ENCODE measurements around the gene SETD5.

The SETD5 gene

DNA sequence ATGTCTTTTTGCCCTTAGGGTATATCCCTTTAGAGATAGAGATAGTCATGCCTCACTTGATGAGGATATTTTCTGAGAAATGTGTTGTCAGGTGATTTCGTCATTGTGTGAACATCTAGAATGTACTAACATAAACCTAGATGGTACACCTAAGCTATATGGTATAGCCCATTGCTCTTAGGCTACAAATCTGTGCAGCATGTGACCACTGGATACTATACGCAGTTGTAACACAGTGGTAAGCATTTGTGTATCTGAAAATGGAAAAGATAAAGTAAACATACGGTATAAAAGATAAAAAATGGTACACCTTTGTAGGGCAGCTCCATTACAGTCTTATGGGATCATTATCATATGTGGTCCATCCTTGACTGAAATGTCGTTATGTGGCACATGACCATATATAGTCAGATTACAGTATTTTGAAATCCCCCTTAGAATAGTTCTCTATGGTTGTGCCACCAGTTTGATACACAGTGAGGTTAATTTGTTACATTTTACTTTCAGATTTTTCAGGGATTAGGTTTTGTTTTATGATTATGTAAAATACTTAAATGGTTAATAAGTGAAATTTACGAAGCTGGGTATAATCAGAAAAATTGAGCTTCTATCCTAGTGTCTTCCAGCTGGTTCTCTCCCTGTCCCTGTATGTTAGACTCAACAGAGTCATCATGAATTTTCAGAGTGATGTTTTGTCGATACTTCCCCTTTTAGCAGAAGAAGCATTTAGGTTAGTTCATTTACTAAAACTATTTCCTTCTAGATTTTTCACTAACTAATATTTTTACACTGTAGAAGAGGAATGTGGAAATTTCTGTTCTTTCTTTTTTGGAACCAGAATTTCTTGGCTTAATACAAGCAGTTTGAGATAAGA is 12.8 kb downstream of the SETD5 start:
- Histone ChIP-seq H3K27ac (no peak overlapping the region), H3K9me3 (ENCODE audit: low read depth, low read length) (no peaks in the 10 kb centered on the region; the same call in 1 of the 2 replicates), H3K9ac (ENCODE audit: insufficient read length) (no peak overlapping the region), H3K4me3 (no peak overlapping the region), H3K36me3 (ENCODE audit: insufficient read depth, low read length) (peaks cover 7% of the 10 kb centered on the region)
- TF ChIP-seq EZH2 (IDR thresholded peaks at IDR 0.05) (no peak), POLR2AphosphoS5 (IDR thresholded peaks at IDR 0.05; ENCODE audit: borderline replicate concordance, low read depth, low read length) (no peak), FOXP2 (optimal IDR thresholded peaks at IDR 0.05; ENCODE audit: control extremely low read depth, extremely low read length, insufficient read depth) (no peak)
- no peak for DNase-seq (ENCODE audit: low read depth, low spot score)

GRCh38 chr3:9411302-9411701 is 13.9 kb downstream of the SETD5 start:
- no peak overlapping the region for H3K9ac ChIP-seq (ENCODE audit: insufficient read length)
- peaks cover 7% of the 10 kb centered on the region for H3K36me3 ChIP-seq (ENCODE audit: insufficient read depth, low read length)
- H3K4me3 ChIP-seq = no peak overlapping the region
- H3K9me3 ChIP-seq (ENCODE audit: low read depth, low read length) = no peaks in the 10 kb centered on the region; the same call in 1 of the 2 replicates
- H3K27ac ChIP-seq = no peak overlapping the region
- TF ChIP-seq POLR2AphosphoS5 (IDR thresholded peaks at IDR 0.05; ENCODE audit: borderline replicate concordance, low read depth, low read length) = no peak
- TF ChIP-seq FOXP2 (optimal IDR thresholded peaks at IDR 0.05; ENCODE audit: control extremely low read depth, extremely low read length, insufficient read depth) = no peak
- no peak for TF ChIP-seq EZH2 (IDR thresholded peaks at IDR 0.05)
- DNase-seq (ENCODE audit: low read depth, low spot score) = no peak

DNA sequence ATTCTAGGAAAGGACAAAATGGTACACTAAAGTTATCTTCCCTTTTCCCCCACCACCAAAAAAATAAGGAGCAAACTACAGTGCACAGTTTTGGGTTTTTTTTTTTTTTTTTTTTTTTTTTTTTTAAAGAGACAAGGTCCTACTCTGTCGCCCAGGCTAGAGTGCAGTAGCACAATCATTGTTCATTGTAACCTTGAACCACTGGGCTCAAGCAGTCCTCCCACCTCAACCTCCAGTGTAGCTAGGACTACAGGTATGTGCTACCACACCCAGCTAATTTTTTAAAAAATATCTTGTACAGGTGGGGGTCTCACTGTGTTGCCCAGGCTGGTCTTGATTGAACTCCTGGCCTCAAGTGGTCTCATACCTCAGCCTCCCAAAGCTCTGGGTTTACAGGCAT is 14.9 kb downstream of the SETD5 start:
- Histone ChIP-seq H3K9me3 (ENCODE audit: low read depth, low read length) (no peaks in the 10 kb centered on the region; the same call in 1 of the 2 replicates), H3K4me3 (no peak overlapping the region), H3K27ac (no peak overlapping the region), H3K36me3 (ENCODE audit: insufficient read depth, low read length) (peaks cover 7% of the 10 kb centered on the region), H3K9ac (ENCODE audit: insufficient read length) (no peak overlapping the region)
- DNase-seq (ENCODE audit: low read depth, low spot score) = no peak
- no peak for TF ChIP-seq EZH2 (IDR thresholded peaks at IDR 0.05)
- TF ChIP-seq FOXP2 (optimal IDR thresholded peaks at IDR 0.05; ENCODE audit: control extremely low read depth, extremely low read length, insufficient read depth) = no peak
- no peak for TF ChIP-seq POLR2AphosphoS5 (IDR thresholded peaks at IDR 0.05; ENCODE audit: borderline replicate concordance, low read depth, low read length)

GRCh38 chr3:9414826-9415225 is 17.4 kb downstream of the SETD5 start:
- Histone ChIP-seq H3K9ac (ENCODE audit: insufficient read length) (no peak overlapping the region), H3K9me3 (ENCODE audit: low read depth, low read length) (no peaks in the 10 kb centered on the region; the same call in 1 of the 2 replicates), H3K36me3 (ENCODE audit: insufficient read depth, low read length) (peaks cover 5% of the 10 kb centered on the region; the same call in 1 of the 2 replicates), H3K4me3 (no peak overlapping the region), H3K27ac (no peak overlapping the region; the same call in 1 of the 2 replicates)
- TF ChIP-seq EZH2 (IDR thresholded peaks at IDR 0.05) = no peak
- no peak for TF ChIP-seq POLR2AphosphoS5 (IDR thresholded peaks at IDR 0.05; ENCODE audit: borderline replicate concordance, low read depth, low read length)
- no peak for TF ChIP-seq FOXP2 (optimal IDR thresholded peaks at IDR 0.05; ENCODE audit: control extremely low read depth, extremely low read length, insufficient read depth)
- no peak for DNase-seq (ENCODE audit: low read depth, low spot score)

GRCh38 chr3:9415485-9416138 is 18.2 kb downstream of the SETD5 start:
- Histone ChIP-seq H3K36me3 (ENCODE audit: insufficient read depth, low read length) (no peaks in the 10 kb centered on the region; the same call in 1 of the 2 replicates), H3K9me3 (ENCODE audit: low read depth, low read length) (no peaks in the 10 kb centered on the region), H3K27ac (peak overlapping the region; percentile 50; the same call in 1 of the 2 replicates), H3K4me3 (no peak overlapping the region), H3K9ac (ENCODE audit: insufficient read length) (no peak overlapping the region)
- no peak for DNase-seq (ENCODE audit: low read depth, low spot score)
- TF ChIP-seq FOXP2 (optimal IDR thresholded peaks at IDR 0.05; ENCODE audit: control extremely low read depth, extremely low read length, insufficient read depth) (no peak), EZH2 (IDR thresholded peaks at IDR 0.05) (no peak), POLR2AphosphoS5 (IDR thresholded peaks at IDR 0.05; ENCODE audit: borderline replicate concordance, low read depth, low read length) (no peak)

DNA sequence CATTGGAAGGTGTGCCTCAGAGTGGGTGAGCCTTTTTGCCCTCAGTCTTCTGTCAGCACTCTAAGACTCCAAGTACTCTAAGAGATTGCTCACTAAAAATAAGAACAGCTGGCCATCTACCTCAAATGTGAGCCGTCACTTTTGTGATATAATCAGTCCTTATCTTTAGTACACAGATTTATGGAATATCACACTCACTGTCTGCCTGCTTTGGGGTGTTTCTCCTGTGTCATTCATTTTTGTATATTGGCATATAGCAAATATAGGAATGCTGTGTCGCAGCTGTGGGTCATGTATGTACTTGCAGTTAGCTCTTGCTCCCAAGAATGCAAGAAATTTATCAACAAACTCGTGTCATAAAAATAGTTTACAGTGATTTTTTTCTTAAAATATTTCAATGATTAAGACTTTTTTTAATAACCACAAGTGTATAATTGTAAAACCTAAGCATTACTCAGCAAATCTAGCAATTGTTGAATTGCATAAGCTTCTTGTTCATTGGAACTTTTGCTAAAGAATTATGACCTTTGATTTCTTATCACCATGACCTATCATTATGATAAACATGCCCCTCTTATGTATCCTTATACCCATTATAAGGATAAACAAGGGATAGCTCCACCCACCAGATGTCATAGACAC is 18.8 kb downstream of the SETD5 start:
- DNase-seq (ENCODE audit: low read depth, low spot score) = no peak
- TF ChIP-seq POLR2AphosphoS5 (IDR thresholded peaks at IDR 0.05; ENCODE audit: borderline replicate concordance, low read depth, low read length) (no peak), FOXP2 (optimal IDR thresholded peaks at IDR 0.05; ENCODE audit: control extremely low read depth, extremely low read length, insufficient read depth) (no peak), EZH2 (IDR thresholded peaks at IDR 0.05) (no peak)
- H3K36me3 ChIP-seq (ENCODE audit: insufficient read depth, low read length) = no peaks in the 10 kb centered on the region; the same call in 1 of the 2 replicates
- H3K4me3 ChIP-seq = no peak overlapping the region
- peak overlapping the region; percentile 50; the same call in 1 of the 2 replicates for H3K27ac ChIP-seq
- no peaks in the 10 kb centered on the region for H3K9me3 ChIP-seq (ENCODE audit: low read depth, low read length)
- no peak overlapping the region for H3K9ac ChIP-seq (ENCODE audit: insufficient read length)

DNA sequence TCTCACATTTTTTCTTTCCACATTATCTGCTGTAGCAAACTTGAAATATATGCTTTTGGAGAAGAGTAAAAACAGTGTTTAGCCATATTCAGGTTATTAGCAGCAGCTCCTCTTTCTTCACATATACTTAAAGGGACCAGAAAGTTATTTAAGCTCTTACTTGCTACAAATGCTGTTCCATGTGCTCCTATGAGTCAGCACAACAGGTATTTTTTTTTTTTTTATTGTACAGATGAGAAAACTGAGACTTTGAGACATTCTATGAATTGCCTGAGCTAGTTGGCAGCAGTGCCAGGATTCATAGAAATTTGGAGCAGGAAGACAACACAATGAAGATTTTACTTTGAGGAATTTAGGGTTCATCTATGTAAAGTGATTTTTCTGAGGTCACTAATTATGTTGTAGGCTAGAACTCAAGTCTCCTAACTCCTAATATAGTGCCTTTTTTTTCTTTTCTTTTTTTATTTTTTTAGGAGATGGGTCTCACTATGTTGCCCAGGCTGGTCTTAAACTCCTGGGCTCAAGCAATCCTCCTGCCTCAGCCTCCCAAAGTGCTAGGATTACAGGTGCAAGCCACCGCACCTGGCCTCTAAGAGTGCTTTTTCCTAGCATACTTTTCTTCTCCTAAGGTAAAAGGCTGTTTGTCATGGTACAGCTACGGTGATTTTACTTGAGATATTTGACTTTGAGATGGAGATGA is 23.6 kb downstream of the SETD5 start:
- Histone ChIP-seq H3K4me3 (no peak overlapping the region), H3K27ac (peak overlapping the region; percentile 97), H3K36me3 (ENCODE audit: insufficient read depth, low read length) (peaks cover 11% of the 10 kb centered on the region), H3K9me3 (ENCODE audit: low read depth, low read length) (no peaks in the 10 kb centered on the region), H3K9ac (ENCODE audit: insufficient read length) (peak overlapping the region; percentile 70)
- no peak for DNase-seq (ENCODE audit: low read depth, low spot score)
- TF ChIP-seq EZH2 (IDR thresholded peaks at IDR 0.05) = no peak
- no peak for TF ChIP-seq POLR2AphosphoS5 (IDR thresholded peaks at IDR 0.05; ENCODE audit: borderline replicate concordance, low read depth, low read length)
- TF ChIP-seq FOXP2 (optimal IDR thresholded peaks at IDR 0.05; ENCODE audit: control extremely low read depth, extremely low read length, insufficient read depth) = no peak

Data from SK-N-MC (cell line).